HEK293T (cell line): Measurements from ENCODE around the gene TMEM229B.

Source experiments
- CTCF ChIA-PET: fragments of 350-600 bp; formaldehyde crosslinking; extraction: SDS; loops from one replicate; lab custom pipeline; 2021; ENCODE audit warnings: antibody characterized with exemption, inconsistent platforms; lab: Yijun Ruan, JAX
- POLR2A ChIA-PET: fragments of 350-600 bp; formaldehyde crosslinking; extraction: SDS; loops from one replicate; lab custom pipeline; 2020; ENCODE audit warnings: antibody characterized with exemption, inconsistent platforms; lab: Yijun Ruan, JAX
- DNase-seq: peaks from one replicate; pipeline ENCODE4 v3.0.0; 2012; ENCODE audit warnings: mixed read lengths; ENCODE audit errors: extremely low spot score
- ARNT ChIP-seq: fragments of 450-650 bp; IDR thresholded peaks from 2 replicates; pipeline ENCODE4 v1.6.1; 2017; ENCODE audit warnings: mild to moderate bottlenecking
- BHLHE40 ChIP-seq: fragments of 450-650 bp; IDR thresholded peaks from 2 replicates; pipeline ENCODE4 v1.6.1; 2016; ENCODE audit warnings: mild to moderate bottlenecking, moderate library complexity, borderline replicate concordance
- CTBP1 ChIP-seq: fragments of 450-650 bp; IDR thresholded peaks from 2 replicates; pipeline ENCODE4 v1.6.1; 2016; ENCODE audit warnings: borderline replicate concordance
- ELF4 ChIP-seq: fragments of 450-650 bp; IDR thresholded peaks from 2 replicates; pipeline ENCODE4 v1.6.1; 2017; ENCODE audit warnings: antibody characterized with exemption
- FOXA1 ChIP-seq: fragments of 450-650 bp; IDR thresholded peaks from 2 replicates; pipeline ENCODE4 v1.6.1; 2016; ENCODE audit warnings: mild to moderate bottlenecking
- FOXK2 ChIP-seq: fragments of 450-650 bp; IDR thresholded peaks from 2 replicates; pipeline ENCODE4 v1.6.1; 2016; ENCODE audit warnings: mild to moderate bottlenecking
- FOXM1 ChIP-seq: fragments of 450-650 bp; IDR thresholded peaks from 2 replicates; pipeline ENCODE4 v1.6.1; 2017; ENCODE audit warnings: mild to moderate bottlenecking, borderline replicate concordance
- HDGF ChIP-seq: fragments of 450-650 bp; IDR thresholded peaks from 2 replicates; pipeline ENCODE4 v1.6.1; 2017; ENCODE audit warnings: antibody characterized with exemption, borderline replicate concordance
- L3MBTL2 ChIP-seq: fragments of 450-650 bp; conservative IDR thresholded peaks from 2 replicates; pipeline ENCODE4 v1.6.1; 2016; ENCODE audit warnings: mild to moderate bottlenecking
- LEF1 ChIP-seq: fragments of 450-650 bp; IDR thresholded peaks from 2 replicates; pipeline ENCODE4 v1.6.1; 2017; ENCODE audit warnings: mild to moderate bottlenecking, borderline replicate concordance
- NFRKB ChIP-seq: fragments of 450-650 bp; IDR thresholded peaks from 2 replicates; pipeline ENCODE4 v1.6.1; 2016; ENCODE audit warnings: mild to moderate bottlenecking, moderate library complexity
- SP1 ChIP-seq: fragments of 450-650 bp; IDR thresholded peaks from 2 replicates; pipeline ENCODE4 v1.6.1; 2017
- SUZ12 ChIP-seq: fragments of 450-650 bp; IDR thresholded peaks from 2 replicates; pipeline ENCODE4 v1.6.1; 2016; ENCODE audit warnings: mild to moderate bottlenecking
- TARDBP ChIP-seq: fragments of 450-650 bp; IDR thresholded peaks from 2 replicates; pipeline ENCODE4 v1.6.1; 2016
- ZNF384 ChIP-seq: fragments of 450-650 bp; IDR thresholded peaks from 2 replicates; pipeline ENCODE4 v1.6.1; 2016
- TF ChIP-seq, protein P1 (sequence below): fragments of 450-650 bp; IDR thresholded peaks from 2 replicates; pipeline ENCODE4 v1.6.1; 2016

Gene TMEM229B

GRCh38 chr14:67487937-67488893 is at the start of gene TMEM229B:
TMEM229B (minus strand) TSS chr14:67488721; CDS start chr14:67473923, 14,798 bp downstream.
- no peak for TF ChIP-seq FOXM1
- no peak for TF ChIP-seq ELF4
- TF ChIP-seq TARDBP: no peak
- no peak for TF ChIP-seq L3MBTL2
- no peak for TF ChIP-seq LEF1
- TF ChIP-seq SP1: no peak
- no peak for DNase-seq
- ChIA-PET POLR2A (no interaction called here), CTCF (no interaction called here)

DNA sequence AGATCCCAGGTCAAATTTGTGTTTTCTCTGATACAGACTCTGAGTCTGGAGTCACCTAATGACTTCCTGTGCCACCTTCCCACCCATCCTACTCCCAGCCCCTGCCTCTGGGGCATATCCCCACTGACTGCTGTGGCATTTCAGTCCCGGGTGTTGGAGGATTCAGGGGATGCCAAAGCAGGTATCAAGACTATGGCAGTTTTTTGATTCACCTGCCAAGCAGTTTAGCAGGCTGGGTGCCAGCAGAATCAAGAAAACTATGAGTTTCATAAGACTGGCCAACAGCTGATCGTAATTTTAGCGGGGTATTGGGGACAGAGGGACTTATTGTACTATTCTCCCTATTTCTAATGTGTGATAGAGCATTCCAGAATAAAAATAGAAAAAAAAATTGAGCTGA is 49.2 kb upstream of the TMEM229B start:
- ChIA-PET CTCF (interaction anchor here (3.1 kb wide), 1 partner anchor 10 kb away, joined by 18 read pairs; no protein-coding TSS in a partner anchor), POLR2A (no interaction called here)
- no peak for DNase-seq
- TF ChIP-seq HDGF (no peak), BHLHE40 (no peak), NFRKB (no peak), ARNT (no peak), ELF4 (no peak), FOXA1 (no peak), LEF1 (no peak), SUZ12 (no peak), FOXK2 (no peak), TARDBP (no peak), SP1 (no peak), ZNF384 (no peak), CTBP1 (no peak), FOXM1 (no peak)
- TF ChIP-seq, protein P1, sequence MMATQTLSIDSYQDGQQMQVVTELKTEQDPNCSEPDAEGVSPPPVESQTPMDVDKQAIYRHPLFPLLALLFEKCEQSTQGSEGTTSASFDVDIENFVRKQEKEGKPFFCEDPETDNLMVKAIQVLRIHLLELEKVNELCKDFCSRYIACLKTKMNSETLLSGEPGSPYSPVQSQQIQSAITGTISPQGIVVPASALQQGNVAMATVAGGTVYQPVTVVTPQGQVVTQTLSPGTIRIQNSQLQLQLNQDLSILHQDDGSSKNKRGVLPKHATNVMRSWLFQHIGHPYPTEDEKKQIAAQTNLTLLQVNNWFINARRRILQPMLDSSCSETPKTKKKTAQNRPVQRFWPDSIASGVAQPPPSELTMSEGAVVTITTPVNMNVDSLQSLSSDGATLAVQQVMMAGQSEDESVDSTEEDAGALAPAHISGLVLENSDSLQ: no peak

DNA sequence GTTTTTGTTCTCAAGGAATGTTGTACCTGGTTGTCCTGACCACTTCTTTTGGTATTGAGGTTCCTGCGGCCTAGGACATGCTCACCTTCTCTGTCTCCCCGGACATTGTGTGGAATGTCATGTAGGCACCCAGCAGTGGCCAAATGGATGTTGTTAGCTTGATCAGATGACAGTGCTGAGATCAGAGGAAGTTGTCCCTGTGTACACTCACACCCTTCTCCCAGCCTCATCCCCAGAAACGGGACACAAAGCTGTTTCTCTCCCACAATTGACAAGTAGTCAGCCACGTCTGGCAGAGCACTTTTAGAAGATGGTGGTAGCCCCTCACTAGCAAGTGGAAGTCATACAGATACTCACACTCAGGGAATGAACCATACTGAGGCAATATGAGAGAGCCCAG is 47.6 kb upstream of the TMEM229B start:
- DNase-seq: no peak
- TF ChIP-seq HDGF: no peak
- TF ChIP-seq FOXK2: no peak
- ChIA-PET CTCF (no interaction called here), POLR2A (no interaction called here)

GRCh38 chr14:67533754-67534085 is 45.2 kb upstream of the TMEM229B start:
- ChIA-PET CTCF (interaction anchor here (1.0 to 4.0 kb wide), 3 partner anchors 37 to 170 kb away, joined by 3 to 22 read pairs (median 4); no protein-coding TSS in a partner anchor), POLR2A (interaction anchor here (1.1 to 2.5 kb wide), 9 partner anchors 7 to 162 kb away, joined by 3 to 22 read pairs (median 8); partner anchors contain the start of genes PIGH and RDH11)
- peak; percentile 31 for DNase-seq
- TF ChIP-seq ZNF384: no peak
- TF ChIP-seq, protein P1: no peak
- no peak for TF ChIP-seq TARDBP
- no peak for TF ChIP-seq FOXA1
- no peak for TF ChIP-seq BHLHE40
- no peak for TF ChIP-seq ELF4
- no peak for TF ChIP-seq CTBP1
- no peak for TF ChIP-seq ARNT
- TF ChIP-seq FOXK2: no peak
- no peak for TF ChIP-seq FOXM1
- TF ChIP-seq L3MBTL2: no peak
- TF ChIP-seq HDGF: no peak
- TF ChIP-seq NFRKB: no peak
- TF ChIP-seq SUZ12: no peak

- POLR2A ChIA-PET: interaction anchor here (0.6 to 2.5 kb wide), 15 partner anchors 8 to 171 kb away, joined by 3 to 22 read pairs (median 4); partner anchors contain the start of genes PIGH and RDH11
- DNase-seq: peak; percentile 81
- TF ChIP-seq SP1: no peak
- 0 out of 2 replicates have a peak, but pooled peaks have one; percentile 38 for TF ChIP-seq ARNT
- CTCF ChIA-PET: interaction anchor here (1.1 to 4.0 kb wide), 2 partner anchors 38 to 106 kb away, joined by 3 to 22 read pairs; no protein-coding TSS in a partner anchor
These were observed 44.7 kb upstream of the TMEM229B start, which contains the start of gene PLEKHH1 for GRCh38 chr14:67532998-67533753. PLEKHH1 (plus strand) TSS chr14:67533290; CDS start chr14:67541868, 8,578 bp downstream.

- TF ChIP-seq SP1: no peak
- TF ChIP-seq SUZ12: no peak
- TF ChIP-seq BHLHE40: no peak
- TF ChIP-seq LEF1: no peak
- no peak for TF ChIP-seq TARDBP
- no peak for TF ChIP-seq FOXK2
- no peak for TF ChIP-seq HDGF
- no peak for TF ChIP-seq CTBP1
- no peak for TF ChIP-seq FOXA1
- TF ChIP-seq ELF4: no peak
- no peak for TF ChIP-seq FOXM1
- ChIA-PET POLR2A (interaction anchor here (0.6 to 2.5 kb wide), 15 partner anchors 9 to 172 kb away, joined by 3 to 22 read pairs (median 4); partner anchors contain the start of genes PIGH and RDH11), CTCF (interaction anchor here (1.1 to 4.0 kb wide), 2 partner anchors 38 to 106 kb away, joined by 3 to 22 read pairs; no protein-coding TSS in a partner anchor)
- no peak for DNase-seq
These were observed 44.1 kb upstream of the TMEM229B start for GRCh38 chr14:67532606-67532997.
